SU-DHL-6 (cell line): ENCODE measurements around the gene XPOT.

Experiments used
- EZH2phosphoT487 ChIP-seq: fragments of 200-600 bp; sonication (generic), shearing (Covaris generic); conservative IDR thresholded peaks from 2 replicates; pipeline ENCODE4 v1.6.1; 2018; ENCODE audit warnings: mild to moderate bottlenecking, antibody characterized with exemption, low read length, moderate library complexity, mixed read lengths
- TF ChIP-seq, protein P1 (sequence below): fragments of 200-600 bp; sonication (generic); IDR thresholded peaks from one replicate; pipeline ENCODE4 v1.5.1; 2017; ENCODE audit warnings: antibody characterized with exemption, mild to moderate bottlenecking, low read length, moderate library complexity; ENCODE audit not compliant: insufficient read depth, poor library complexity, severe bottlenecking

DNA sequence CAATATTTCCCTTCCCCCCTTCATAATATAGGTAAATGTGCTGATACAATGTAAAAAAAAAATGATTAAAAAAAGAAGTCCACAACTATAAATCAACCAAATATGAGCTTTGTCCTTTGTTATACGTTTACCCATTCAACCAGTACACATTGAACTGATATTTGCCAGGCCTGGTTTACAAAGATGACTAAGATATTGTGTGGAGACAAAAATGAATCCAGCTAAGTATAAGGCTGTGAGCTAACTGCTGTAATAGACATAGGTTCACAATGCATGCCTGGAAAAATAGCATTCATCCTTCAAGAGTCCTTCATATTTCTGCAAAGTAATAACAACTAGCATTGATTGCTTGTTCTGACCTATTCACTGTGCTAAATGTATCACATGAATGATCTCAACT, 20.5 kb upstream of the XPOT start:
- TF ChIP-seq, protein P1, sequence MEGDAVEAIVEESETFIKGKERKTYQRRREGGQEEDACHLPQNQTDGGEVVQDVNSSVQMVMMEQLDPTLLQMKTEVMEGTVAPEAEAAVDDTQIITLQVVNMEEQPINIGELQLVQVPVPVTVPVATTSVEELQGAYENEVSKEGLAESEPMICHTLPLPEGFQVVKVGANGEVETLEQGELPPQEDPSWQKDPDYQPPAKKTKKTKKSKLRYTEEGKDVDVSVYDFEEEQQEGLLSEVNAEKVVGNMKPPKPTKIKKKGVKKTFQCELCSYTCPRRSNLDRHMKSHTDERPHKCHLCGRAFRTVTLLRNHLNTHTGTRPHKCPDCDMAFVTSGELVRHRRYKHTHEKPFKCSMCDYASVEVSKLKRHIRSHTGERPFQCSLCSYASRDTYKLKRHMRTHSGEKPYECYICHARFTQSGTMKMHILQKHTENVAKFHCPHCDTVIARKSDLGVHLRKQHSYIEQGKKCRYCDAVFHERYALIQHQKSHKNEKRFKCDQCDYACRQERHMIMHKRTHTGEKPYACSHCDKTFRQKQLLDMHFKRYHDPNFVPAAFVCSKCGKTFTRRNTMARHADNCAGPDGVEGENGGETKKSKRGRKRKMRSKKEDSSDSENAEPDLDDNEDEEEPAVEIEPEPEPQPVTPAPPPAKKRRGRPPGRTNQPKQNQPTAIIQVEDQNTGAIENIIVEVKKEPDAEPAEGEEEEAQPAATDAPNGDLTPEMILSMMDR, result no peak
- TF ChIP-seq EZH2phosphoT487, result no peak
